Measurements from ENCODE around the gene KIF13A.

Gene KIF13A

DNA sequence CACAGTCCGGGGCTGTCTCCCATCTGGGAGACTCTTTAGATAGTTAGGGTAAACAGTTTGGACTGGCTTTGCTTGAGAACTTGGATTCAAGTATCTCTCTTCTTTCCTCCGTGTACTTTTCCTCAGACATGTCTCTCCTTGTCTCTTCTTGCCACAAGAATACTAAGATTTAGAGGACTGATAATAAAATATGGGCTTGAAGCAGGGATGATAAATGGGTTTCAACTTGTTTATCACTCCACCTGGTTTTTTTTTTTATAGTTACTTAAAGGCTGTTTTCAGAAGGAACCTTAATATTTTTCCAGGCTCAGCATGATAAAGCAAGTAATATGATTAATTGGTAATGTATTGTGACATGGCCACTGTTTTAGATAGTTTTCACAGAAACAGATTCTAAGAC is 40.9 kb upstream of the KIF13A start:
- no peak overlapping the region for H3K9ac ChIP-seq (ENCODE audit: low read length)
- H3K4me3 ChIP-seq (ENCODE audit: low read length): no peak overlapping the region
- H3K27ac ChIP-seq (ENCODE audit: low read length): no peak overlapping the region
- DNase-seq: no peak
- H3K27me3 ChIP-seq (replicated peaks; ENCODE audit: insufficient read depth, low read length): no peaks in the 10 kb centered on the region
- no peak overlapping the region for H3K4me2 ChIP-seq (ENCODE audit: low read depth, low read length)
- no peak overlapping the region for H2AFZ ChIP-seq (ENCODE audit: low read length)
- H3K9me3 ChIP-seq (replicated peaks; ENCODE audit: insufficient read depth, low read length): no peaks in the 10 kb centered on the region
- no peaks in the 10 kb centered on the region for H3K4me1 ChIP-seq (ENCODE audit: low read length)
- no peaks in the 10 kb centered on the region for H3F3A ChIP-seq (ENCODE audit: insufficient read depth, low read length)
- no peaks in the 10 kb centered on the region for H3K36me3 ChIP-seq (replicated peaks; ENCODE audit: insufficient read depth, low read length)
- H3K79me2 ChIP-seq (ENCODE audit: low read length): no peaks in the 10 kb centered on the region
- H3K9me2 ChIP-seq (replicated peaks; ENCODE audit: insufficient read depth, low read length): no peaks in the 10 kb centered on the region
- no peaks in the 10 kb centered on the region for H4K20me1 ChIP-seq (ENCODE audit: insufficient read depth, low read length)
- TF ChIP-seq EZH2 (optimal IDR thresholded peaks at IDR 0.05; ENCODE audit: low read depth, low read length): no peak

DNA sequence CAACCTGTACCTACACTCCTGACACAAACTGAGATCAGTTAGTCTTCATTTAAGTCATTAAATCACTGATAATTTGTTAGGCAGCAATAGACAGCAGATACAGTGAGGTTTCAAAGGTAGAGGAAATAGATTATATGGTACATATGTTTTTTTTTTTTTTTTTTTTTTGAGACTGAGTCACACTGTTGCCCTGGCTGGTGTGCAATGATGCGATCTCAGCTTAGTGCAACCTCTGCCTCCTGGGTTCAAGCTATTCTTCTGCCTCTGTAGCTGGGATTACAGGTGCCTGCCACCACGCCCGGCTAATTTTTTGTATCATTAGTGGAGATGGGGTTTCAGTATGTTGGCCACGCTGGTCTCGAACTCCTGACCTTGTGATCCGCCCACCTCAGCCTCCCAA is 38.2 kb upstream of the KIF13A start:
- H3F3A ChIP-seq (ENCODE audit: insufficient read depth, low read length): no peaks in the 10 kb centered on the region
- no peaks in the 10 kb centered on the region for H3K27me3 ChIP-seq (replicated peaks; ENCODE audit: insufficient read depth, low read length)
- H3K4me2 ChIP-seq (ENCODE audit: low read depth, low read length): no peak overlapping the region
- no peak for DNase-seq
- H3K9me2 ChIP-seq (replicated peaks; ENCODE audit: insufficient read depth, low read length): no peaks in the 10 kb centered on the region
- no peak overlapping the region for H3K27ac ChIP-seq (ENCODE audit: low read length)
- no peak overlapping the region for H3K9ac ChIP-seq (ENCODE audit: low read length)
- H3K9me3 ChIP-seq (replicated peaks; ENCODE audit: insufficient read depth, low read length): no peaks in the 10 kb centered on the region
- TF ChIP-seq EZH2 (optimal IDR thresholded peaks at IDR 0.05; ENCODE audit: low read depth, low read length) (no peak), EZH2phosphoT487 (IDR thresholded peaks at IDR 0.05; ENCODE audit: low read length) (no peak)
- TF ChIP-seq, protein P1, sequence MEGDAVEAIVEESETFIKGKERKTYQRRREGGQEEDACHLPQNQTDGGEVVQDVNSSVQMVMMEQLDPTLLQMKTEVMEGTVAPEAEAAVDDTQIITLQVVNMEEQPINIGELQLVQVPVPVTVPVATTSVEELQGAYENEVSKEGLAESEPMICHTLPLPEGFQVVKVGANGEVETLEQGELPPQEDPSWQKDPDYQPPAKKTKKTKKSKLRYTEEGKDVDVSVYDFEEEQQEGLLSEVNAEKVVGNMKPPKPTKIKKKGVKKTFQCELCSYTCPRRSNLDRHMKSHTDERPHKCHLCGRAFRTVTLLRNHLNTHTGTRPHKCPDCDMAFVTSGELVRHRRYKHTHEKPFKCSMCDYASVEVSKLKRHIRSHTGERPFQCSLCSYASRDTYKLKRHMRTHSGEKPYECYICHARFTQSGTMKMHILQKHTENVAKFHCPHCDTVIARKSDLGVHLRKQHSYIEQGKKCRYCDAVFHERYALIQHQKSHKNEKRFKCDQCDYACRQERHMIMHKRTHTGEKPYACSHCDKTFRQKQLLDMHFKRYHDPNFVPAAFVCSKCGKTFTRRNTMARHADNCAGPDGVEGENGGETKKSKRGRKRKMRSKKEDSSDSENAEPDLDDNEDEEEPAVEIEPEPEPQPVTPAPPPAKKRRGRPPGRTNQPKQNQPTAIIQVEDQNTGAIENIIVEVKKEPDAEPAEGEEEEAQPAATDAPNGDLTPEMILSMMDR (IDR thresholded peaks at IDR 0.05; ENCODE audit: low read length): no peak
- no peak overlapping the region for H3K4me3 ChIP-seq (ENCODE audit: low read length)
- no peak overlapping the region for H2AFZ ChIP-seq (ENCODE audit: low read length)
- no peaks in the 10 kb centered on the region for H3K4me1 ChIP-seq (ENCODE audit: low read length)
- no peaks in the 10 kb centered on the region for H3K36me3 ChIP-seq (replicated peaks; ENCODE audit: insufficient read depth, low read length)
- no peaks in the 10 kb centered on the region for H3K79me2 ChIP-seq (ENCODE audit: low read length)
- H4K20me1 ChIP-seq (ENCODE audit: insufficient read depth, low read length): no peaks in the 10 kb centered on the region

DNA sequence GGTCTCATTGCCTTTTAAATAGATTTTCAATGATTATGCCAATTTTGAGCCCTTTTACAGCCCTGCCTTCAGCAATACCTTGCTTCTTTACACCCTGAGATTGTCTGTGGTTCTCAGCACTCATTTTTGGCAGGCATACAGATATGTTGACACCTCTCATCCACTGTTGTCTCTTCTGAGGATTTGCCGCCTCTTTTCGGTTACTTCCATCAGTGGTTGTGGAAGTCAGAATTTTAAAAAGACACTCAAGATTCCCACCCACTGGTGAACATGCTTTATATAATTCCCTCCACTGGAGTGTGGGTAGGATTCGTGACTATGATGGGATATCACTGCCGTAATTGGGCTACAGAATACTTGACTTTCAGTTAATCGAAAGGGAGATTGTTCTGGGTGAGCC is 37.4 kb upstream of the KIF13A start:
- H3K4me2 ChIP-seq (ENCODE audit: low read depth, low read length): no peak overlapping the region
- no peaks in the 10 kb centered on the region for H3K9me2 ChIP-seq (replicated peaks; ENCODE audit: insufficient read depth, low read length)
- H3K4me3 ChIP-seq (ENCODE audit: low read length): no peak overlapping the region
- no peaks in the 10 kb centered on the region for H3K27me3 ChIP-seq (replicated peaks; ENCODE audit: insufficient read depth, low read length)
- H3K36me3 ChIP-seq (replicated peaks; ENCODE audit: insufficient read depth, low read length): no peaks in the 10 kb centered on the region
- no peaks in the 10 kb centered on the region for H3K79me2 ChIP-seq (ENCODE audit: low read length)
- TF ChIP-seq, protein P1 (IDR thresholded peaks at IDR 0.05; ENCODE audit: low read length): no peak
- TF ChIP-seq EZH2 (optimal IDR thresholded peaks at IDR 0.05; ENCODE audit: low read depth, low read length): no peak
- TF ChIP-seq EZH2phosphoT487 (IDR thresholded peaks at IDR 0.05; ENCODE audit: low read length): no peak
- H3K27ac ChIP-seq (ENCODE audit: low read length): no peak overlapping the region
- H3K9ac ChIP-seq (ENCODE audit: low read length): no peak overlapping the region
- no peaks in the 10 kb centered on the region for H3K9me3 ChIP-seq (replicated peaks; ENCODE audit: insufficient read depth, low read length)
- no peaks in the 10 kb centered on the region for H3K4me1 ChIP-seq (ENCODE audit: low read length)
- H3F3A ChIP-seq (ENCODE audit: insufficient read depth, low read length): no peaks in the 10 kb centered on the region
- H4K20me1 ChIP-seq (ENCODE audit: insufficient read depth, low read length): no peaks in the 10 kb centered on the region
- DNase-seq: no peak
- no peak overlapping the region for H2AFZ ChIP-seq (ENCODE audit: low read length)

DNA sequence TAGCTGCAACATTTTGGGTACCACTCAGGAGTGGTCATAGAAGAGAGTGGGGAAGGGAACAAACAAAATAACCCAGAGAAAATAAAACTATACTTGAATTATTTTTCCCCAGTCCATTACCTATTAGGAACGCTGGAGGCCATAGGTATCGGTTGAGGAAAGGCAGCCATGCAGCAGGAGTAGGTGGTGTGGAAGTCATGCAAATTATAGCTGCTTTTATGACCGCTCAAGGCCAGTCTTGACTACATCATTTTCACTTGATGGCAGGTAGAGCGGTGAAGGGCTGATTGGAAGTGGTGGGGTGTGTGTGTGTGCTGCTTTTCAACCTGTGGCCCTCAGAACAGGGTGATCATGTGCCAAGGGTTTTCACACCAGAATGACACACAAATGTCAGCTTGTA is 36.5 kb upstream of the KIF13A start:
- H3K27ac ChIP-seq (ENCODE audit: low read length): no peak overlapping the region
- H2AFZ ChIP-seq (ENCODE audit: low read length): no peak overlapping the region
- TF ChIP-seq EZH2phosphoT487 (IDR thresholded peaks at IDR 0.05; ENCODE audit: low read length): no peak
- TF ChIP-seq, protein P1 (IDR thresholded peaks at IDR 0.05; ENCODE audit: low read length): no peak
- TF ChIP-seq EZH2 (optimal IDR thresholded peaks at IDR 0.05; ENCODE audit: low read depth, low read length): no peak

More for the DNA sequence above, 36.5 kb upstream of the KIF13A start:
- Histone ChIP-seq H4K20me1 (ENCODE audit: insufficient read depth, low read length) (no peaks in the 10 kb centered on the region), H3K9ac (ENCODE audit: low read length) (no peak overlapping the region), H3K4me1 (ENCODE audit: low read length) (no peaks in the 10 kb centered on the region), H3K27me3 (replicated peaks; ENCODE audit: insufficient read depth, low read length) (no peaks in the 10 kb centered on the region), H3K9me3 (replicated peaks; ENCODE audit: insufficient read depth, low read length) (no peaks in the 10 kb centered on the region), H3K79me2 (ENCODE audit: low read length) (no peaks in the 10 kb centered on the region), H3K9me2 (replicated peaks; ENCODE audit: insufficient read depth, low read length) (no peaks in the 10 kb centered on the region), H3K36me3 (replicated peaks; ENCODE audit: insufficient read depth, low read length) (no peaks in the 10 kb centered on the region), H3F3A (ENCODE audit: insufficient read depth, low read length) (no peaks in the 10 kb centered on the region), H3K4me3 (ENCODE audit: low read length) (no peak overlapping the region), H3K4me2 (ENCODE audit: low read depth, low read length) (no peak overlapping the region)
- DNase-seq: no peak

Data from MM.1S (cell line).